CD4-positive, alpha-beta memory T cell (primary cell): ENCODE measurements around the gene CLEC7A. TPM values are rescaled to one million over a fixed set of nuclear protein-coding genes. Genes with fewer than 3 reads are reported as not detected.
A peak's percentile ranks its signal among the peaks of the same experiment; 100 is the strongest.

Experiments used
- CTCF ChIA-PET: fragments of 350-600 bp; sonication (Branson Sonifier 250); formaldehyde crosslinking; loops from one replicate; lab custom pipeline; 2021; ENCODE audit warnings: inconsistent platforms; ENCODE audit not compliant: partially characterized antibody; lab: Charles Lee
- POLR2A ChIA-PET: fragments of 350-600 bp; sonication (Branson Sonifier 250); formaldehyde crosslinking; loops from one replicate; lab custom pipeline; 2021; ENCODE audit not compliant: partially characterized antibody; lab: Charles Lee
- DNase-seq, 5 donors: peaks; one replicate each; pipeline versions ENCODE4 v3.0.0 to v3.0.0-alpha.2; 2020 to 2022; ENCODE audit warnings: mixed read lengths in 1 of 5
- H3K27ac ChIP-seq: one replicate; pipeline ENCODE4 v1.7.0; 2013; ENCODE audit warnings: low read depth, low read length
- H3K27me3 ChIP-seq: 2 replicates; pipeline ENCODE4 v1.7.0; 2013; ENCODE audit warnings: mild to moderate bottlenecking, low read length, moderate library complexity; ENCODE audit not compliant: insufficient read depth
- H3K36me3 ChIP-seq: 2 replicates; pipeline ENCODE4 v1.7.0; 2013; ENCODE audit warnings: mild to moderate bottlenecking, low read length, moderate library complexity; ENCODE audit not compliant: insufficient read depth
- H3K4me1 ChIP-seq: 2 replicates; pipeline ENCODE4 v1.7.0; 2013; ENCODE audit warnings: mild to moderate bottlenecking, low read length, moderate library complexity; ENCODE audit not compliant: insufficient read depth
- H3K4me3 ChIP-seq, 2 donors: one replicate each; pipeline ENCODE4 v1.7.0; 2013; ENCODE audit warnings: low read length in 2 of 2, mild to moderate bottlenecking in 1 of 2
- H3K9me3 ChIP-seq, 2 donors: one replicate each; pipeline ENCODE4 v1.7.0; 2013; ENCODE audit warnings: low read length in 2 of 2, control low read depth in 1 of 2; ENCODE audit not compliant: control insufficient read depth in 1 of 2
- H3K27ac Mint-ChIP-seq, 7 donors: one replicate each; pipeline ENCODE4 v1.8.0; 2020 to 2021; ENCODE audit warnings: mixed read lengths in 7 of 7, mild to moderate bottlenecking in 6 of 7, inconsistent platforms in 3 of 7, moderate library complexity in 3 of 7
- H3K27me3 Mint-ChIP-seq, 2 donors: one replicate each; pipeline ENCODE4 v1.8.0; 2020 to 2021; ENCODE audit warnings: mixed read lengths in 2 of 2
- H3K36me3 Mint-ChIP-seq, 2 donors: one replicate each; pipeline ENCODE4 v1.8.0; 2020 to 2021; ENCODE audit warnings: mixed read lengths in 2 of 2, inconsistent platforms in 1 of 2, mild to moderate bottlenecking in 1 of 2
- H3K4me1 Mint-ChIP-seq, 4 donors: one replicate each; pipeline ENCODE4 v1.8.0; 2020 to 2021; ENCODE audit warnings: mixed read lengths in 4 of 4, mild to moderate bottlenecking in 1 of 4
- H3K4me3 Mint-ChIP-seq, 8 donors: one replicate each; pipeline ENCODE4 v1.8.0; 2020 to 2021; ENCODE audit warnings: mixed read lengths in 8 of 8, mild to moderate bottlenecking in 7 of 8, moderate library complexity in 6 of 8, inconsistent platforms in 3 of 8
- H3K9me3 Mint-ChIP-seq, 8 donors: one replicate each; pipeline ENCODE4 v1.8.0; 2020 to 2021; ENCODE audit warnings: mixed read lengths in 8 of 8, mild to moderate bottlenecking in 5 of 8, inconsistent platforms in 3 of 8, moderate library complexity in 1 of 8
- intact Hi-C: fragments of 100-400 bp; cut with micrococcal nuclease; formaldehyde crosslinking; loops from one replicate; pipeline ENCODE4 v1.15.1; 2023
- polyA plus RNA-seq, 2 donors: library from polyadenylated mRNA; unstranded; fragments of 300-500 nt; fragmentation: Illumina TruSeq; gene quantifications; one replicate each; pipeline ENCODE4 v1.2.3, GENCODE V29; 2021
- total RNA-seq, 2 experiments: library from RNA; stranded (reverse); gene quantifications; one replicate each; pipeline ENCODE4 v1.2.3, GENCODE V29; 2021

Gene CLEC7A
- total and polyA plus RNA-seq, 4 experiments from 2014 or later, result 0.46 to 1.3 (median 0.89) TPM; not detected in 1

DNA sequence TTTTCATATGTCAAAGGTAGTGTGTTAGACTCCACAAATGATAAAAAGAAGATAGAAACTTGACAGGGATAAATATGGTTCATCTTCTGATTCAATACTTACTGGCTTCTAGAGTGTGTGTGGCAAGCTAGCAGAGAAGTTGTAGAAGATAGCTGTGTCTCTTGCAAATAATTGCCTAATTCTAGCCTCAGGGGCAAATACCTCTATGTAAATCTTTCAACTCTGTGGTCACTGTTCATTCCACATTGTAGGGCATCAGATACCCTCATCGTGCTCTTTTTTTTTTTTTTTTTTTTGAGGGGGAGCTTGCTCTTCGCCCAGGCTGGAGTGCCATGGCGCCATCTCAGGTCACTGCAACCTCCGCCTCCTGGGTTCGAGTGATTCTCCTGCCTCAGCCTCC, 40.2 kb upstream of the CLEC7A start:
- ChIA-PET CTCF (interaction anchor here (3.1 kb wide), 1 partner anchor 17 kb away, joined by 12 read pairs; no protein-coding TSS in a partner anchor), POLR2A (no interaction called here)

DNA sequence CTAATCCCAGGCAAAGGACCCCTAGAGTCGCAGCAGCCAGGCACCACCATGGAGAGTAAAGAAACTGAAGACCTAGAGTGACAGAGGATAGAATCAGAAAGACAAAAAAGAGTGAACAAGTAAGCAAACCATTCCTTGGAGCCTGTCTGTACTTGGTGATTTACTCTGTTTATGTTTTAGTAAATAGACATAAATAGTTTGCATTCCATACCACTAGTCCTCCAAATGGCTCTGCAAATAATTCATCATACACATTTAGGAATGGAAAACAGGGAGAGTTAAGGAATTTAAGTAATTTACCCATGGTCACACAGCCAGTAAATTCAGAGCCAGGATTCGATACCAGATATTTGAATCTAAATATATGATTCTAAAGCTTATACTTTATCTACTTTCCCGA, 39.1 kb upstream of the CLEC7A start:
- H3K9me3 ChIP-seq, result no peaks in the 10 kb centered on the region
- H3K27me3 Mint-ChIP-seq, result peaks cover 5 to 7% of the 10 kb centered on the region in 2 donors
- no peaks in the 10 kb centered on the region for H3K4me1 Mint-ChIP-seq
- H3K36me3 Mint-ChIP-seq, result no peaks in the 10 kb centered on the region
- no peaks in the 10 kb centered on the region for H3K27me3 ChIP-seq
- ChIA-PET POLR2A (no interaction called here), CTCF (interaction anchor here (1.8 to 3.1 kb wide), 2 partner anchors 16 to 22 kb away, joined by 4 to 12 read pairs; no protein-coding TSS in a partner anchor)
- no peaks in the 10 kb centered on the region for H3K36me3 ChIP-seq
- H3K27ac ChIP-seq, result no peak overlapping the region
- no peaks in the 10 kb centered on the region for H3K4me1 ChIP-seq
- no peak overlapping the region for H3K27ac Mint-ChIP-seq
- no peak overlapping the region for H3K4me3 ChIP-seq
- H3K9me3 Mint-ChIP-seq, result no peaks in the 10 kb centered on the region
- intact Hi-C loops, result no loop called here
- DNase-seq, result no peak
- H3K4me3 Mint-ChIP-seq, result no peak overlapping the region

More for the DNA sequence above, 40.2 kb upstream of the CLEC7A start:
- Mint-ChIP-seq H3K4me3 (no peak overlapping the region), H3K27me3 (peaks cover 8 to 10% of the 10 kb centered on the region in 2 donors), H3K4me1 (no peaks in the 10 kb centered on the region), H3K27ac (no peak overlapping the region), H3K36me3 (no peaks in the 10 kb centered on the region), H3K9me3 (no peaks in the 10 kb centered on the region)
- no peak for DNase-seq
- Histone ChIP-seq H3K36me3 (no peaks in the 10 kb centered on the region), H3K9me3 (no peaks in the 10 kb centered on the region), H3K27ac (no peak overlapping the region), H3K4me1 (no peaks in the 10 kb centered on the region), H3K27me3 (no peaks in the 10 kb centered on the region), H3K4me3 (no peak overlapping the region)
- intact Hi-C loops, result no loop called here

DNA sequence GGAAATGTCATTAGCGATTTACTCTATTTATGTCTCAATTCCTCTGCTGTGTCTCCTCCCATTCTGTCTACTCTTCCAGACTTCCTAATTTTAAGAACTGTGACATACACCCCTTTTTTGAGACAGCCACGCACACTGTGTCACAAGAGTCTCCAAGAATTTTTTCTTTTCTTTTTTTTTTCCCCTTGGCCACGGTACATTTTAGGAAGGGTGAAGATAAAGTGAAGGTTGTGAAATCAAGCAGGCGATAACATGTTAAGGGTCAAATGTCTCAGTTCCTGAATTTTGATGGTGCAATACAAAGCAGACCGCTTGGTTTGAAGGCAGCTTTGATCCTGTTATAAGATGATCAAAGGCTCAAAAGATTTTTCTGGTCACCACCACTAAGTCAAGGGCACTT, 37.6 kb upstream of the CLEC7A start:
- Histone ChIP-seq H3K27ac (no peak overlapping the region), H3K36me3 (no peaks in the 10 kb centered on the region), H3K4me3 (no peak overlapping the region), H3K9me3 (no peaks in the 10 kb centered on the region), H3K4me1 (no peaks in the 10 kb centered on the region), H3K27me3 (no peaks in the 10 kb centered on the region)
- no peak for DNase-seq
- H3K27ac Mint-ChIP-seq, result no peak overlapping the region
- intact Hi-C loops, result no loop called here
- H3K9me3 Mint-ChIP-seq, result no peaks in the 10 kb centered on the region
- no peak overlapping the region for H3K4me3 Mint-ChIP-seq
- H3K4me1 Mint-ChIP-seq, result no peaks in the 10 kb centered on the region
- H3K27me3 Mint-ChIP-seq, result peaks cover 7 to 8% of the 10 kb centered on the region in 2 donors
- ChIA-PET CTCF (interaction anchor here (1.0 kb wide), 1 partner anchor 10 kb away, joined by 4 read pairs; no protein-coding TSS in a partner anchor), POLR2A (no interaction called here)
- H3K36me3 Mint-ChIP-seq, result no peaks in the 10 kb centered on the region

DNA sequence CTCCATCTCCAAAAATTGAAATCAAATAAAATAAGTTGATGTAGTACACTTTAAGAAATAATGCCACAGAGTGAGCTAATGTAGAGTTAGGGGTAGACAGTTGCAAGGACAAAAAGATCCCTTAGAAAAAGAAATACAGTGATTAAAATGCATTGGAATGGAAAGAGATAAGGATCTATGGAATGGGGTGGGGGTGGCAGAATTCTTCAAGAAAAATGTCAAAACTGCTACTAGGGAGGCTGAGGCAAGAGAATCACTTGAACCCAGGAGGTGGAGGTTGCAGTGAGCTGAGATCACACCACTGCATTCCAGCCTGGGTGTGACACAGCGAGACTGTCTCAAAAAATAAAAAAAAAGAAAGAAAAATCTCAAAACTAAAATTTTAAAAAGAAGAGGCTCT, 35.4 kb upstream of the CLEC7A start:
- H3K4me1 ChIP-seq, result no peaks in the 10 kb centered on the region
- POLR2A ChIA-PET, result no interaction called here
- no peak overlapping the region for H3K27ac ChIP-seq
- no peaks in the 10 kb centered on the region for H3K4me1 Mint-ChIP-seq
- no peaks in the 10 kb centered on the region for H3K9me3 Mint-ChIP-seq
- no peak for DNase-seq
- H3K4me3 ChIP-seq, result no peak overlapping the region
- peak overlapping the region in 1 of 7 donors; percentile 68 for H3K27ac Mint-ChIP-seq
- no peaks in the 10 kb centered on the region for H3K36me3 Mint-ChIP-seq
- H3K9me3 ChIP-seq, result no peaks in the 10 kb centered on the region
- no peaks in the 10 kb centered on the region for H3K27me3 ChIP-seq
- intact Hi-C loops, result no loop called here
- no peak overlapping the region for H3K4me3 Mint-ChIP-seq
- CTCF ChIA-PET, result interaction anchor here (1.5 kb wide), 1 partner anchor 12 kb away, joined by 3 read pairs; no protein-coding TSS in a partner anchor
- no peaks in the 10 kb centered on the region for H3K36me3 ChIP-seq
- peaks cover 2 to 3% of the 10 kb centered on the region in 2 donors for H3K27me3 Mint-ChIP-seq

DNA sequence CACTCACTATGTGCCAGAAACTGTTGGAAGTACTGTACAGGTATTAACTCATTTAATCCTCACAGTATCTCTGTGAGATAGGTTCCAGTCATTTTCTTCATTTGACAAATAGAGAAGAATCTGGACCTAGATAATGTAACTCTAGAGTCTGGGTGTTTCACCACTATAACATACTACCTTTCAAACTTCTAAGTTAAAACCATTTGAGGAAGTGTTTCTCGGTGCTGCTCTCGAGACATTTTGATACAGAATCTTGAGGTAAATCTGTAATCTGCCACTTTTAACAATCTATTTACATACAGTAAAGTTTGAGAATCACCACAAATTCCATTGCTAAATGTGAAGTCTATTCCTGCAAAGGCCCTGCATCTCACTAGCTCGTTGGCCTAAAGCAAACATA, 33.1 kb upstream of the CLEC7A start:
- Histone ChIP-seq H3K27me3 (no peaks in the 10 kb centered on the region), H3K36me3 (no peaks in the 10 kb centered on the region), H3K4me1 (no peaks in the 10 kb centered on the region), H3K4me3 (no peak overlapping the region), H3K9me3 (no peaks in the 10 kb centered on the region), H3K27ac (no peak overlapping the region)
- H3K36me3 Mint-ChIP-seq, result no peaks in the 10 kb centered on the region
- H3K4me1 Mint-ChIP-seq, result no peaks in the 10 kb centered on the region
- peaks cover 0 to 3% of the 10 kb centered on the region in 2 donors for H3K27me3 Mint-ChIP-seq
- ChIA-PET POLR2A (no interaction called here), CTCF (interaction anchor here (1.8 kb wide), 1 partner anchor 10 kb away, joined by 10 read pairs; no protein-coding TSS in a partner anchor)
- no peak overlapping the region for H3K4me3 Mint-ChIP-seq
- intact Hi-C loops, result no loop called here
- H3K27ac Mint-ChIP-seq, result no peak overlapping the region
- DNase-seq, result no peak
- no peaks in the 10 kb centered on the region for H3K9me3 Mint-ChIP-seq

DNA sequence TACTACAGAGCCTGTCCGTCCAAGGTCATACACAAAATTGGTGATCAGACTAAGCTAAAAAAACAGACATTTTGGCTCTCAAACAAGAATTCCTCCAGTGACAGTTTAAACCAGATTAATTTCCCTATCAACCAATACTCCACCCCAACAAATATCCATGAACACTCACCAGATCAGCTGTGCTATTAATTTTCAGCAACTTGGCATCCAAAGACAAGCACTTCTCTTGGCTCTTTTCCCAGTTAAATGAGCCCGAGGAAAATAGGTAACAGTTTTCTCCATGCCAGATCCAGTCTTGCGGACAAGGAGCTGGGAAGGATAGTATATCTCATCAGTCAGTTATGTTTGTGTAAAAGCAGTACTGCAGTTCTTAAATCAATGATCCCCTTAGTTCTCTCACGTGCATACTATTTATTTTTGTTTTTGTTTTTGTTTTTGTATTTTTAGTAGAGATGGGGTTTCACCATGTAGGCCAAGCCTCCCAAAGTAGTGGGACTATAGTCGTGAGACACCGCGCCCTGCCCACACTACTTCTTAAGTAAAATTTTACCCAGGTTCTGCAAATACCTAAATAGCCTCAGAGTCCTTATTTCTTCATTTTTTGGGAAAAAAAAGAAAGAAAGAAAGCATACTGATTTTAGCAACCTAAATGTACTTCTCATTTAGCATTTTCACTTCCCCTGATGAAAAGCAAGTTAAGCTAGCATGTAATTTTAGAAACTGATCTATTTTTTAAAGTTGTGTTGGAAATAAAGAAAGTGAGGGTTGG, 30.8 kb upstream of the CLEC7A start:
- Mint-ChIP-seq H3K36me3 (no peaks in the 10 kb centered on the region), H3K9me3 (no peaks in the 10 kb centered on the region), H3K4me3 (no peak overlapping the region), H3K27ac (no peak overlapping the region), H3K4me1 (no peaks in the 10 kb centered on the region), H3K27me3 (peaks cover 2 to 3% of the 10 kb centered on the region in 2 donors)
- H3K9me3 ChIP-seq, result no peaks in the 10 kb centered on the region
- H3K27me3 ChIP-seq, result no peaks in the 10 kb centered on the region
- DNase-seq, result no peak
- H3K4me3 ChIP-seq, result no peak overlapping the region
- no peak overlapping the region for H3K27ac ChIP-seq
- POLR2A ChIA-PET, result no interaction called here
- CTCF ChIA-PET, result interaction anchor here (0.7 kb wide), 1 partner anchor 22 kb away, joined by 3 read pairs; no protein-coding TSS in a partner anchor
- no peaks in the 10 kb centered on the region for H3K36me3 ChIP-seq
- intact Hi-C loops, result no loop called here
- no peaks in the 10 kb centered on the region for H3K4me1 ChIP-seq

DNA sequence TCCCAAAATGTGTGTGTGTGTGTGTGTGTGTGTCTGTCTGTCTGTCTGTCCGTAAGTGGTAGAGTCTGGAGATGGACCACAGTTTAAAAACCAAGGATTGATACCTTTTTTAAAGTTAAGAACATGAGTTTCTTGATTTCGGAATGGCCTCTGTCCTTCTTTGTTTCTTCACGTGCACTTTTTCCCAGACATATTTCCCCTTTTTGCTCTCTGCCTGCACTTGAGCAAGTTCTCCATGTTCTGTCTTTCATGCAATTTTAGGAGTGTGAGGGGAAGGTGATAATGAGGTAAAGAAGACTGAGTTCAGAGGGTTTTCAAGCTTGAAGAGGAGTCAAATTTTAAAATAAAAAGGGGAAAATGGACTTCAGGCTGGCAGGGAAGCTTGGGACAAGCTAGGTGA, 29.3 kb upstream of the CLEC7A start:
- peaks cover 2 to 4% of the 10 kb centered on the region in 2 donors for H3K27me3 Mint-ChIP-seq
- Histone ChIP-seq H3K4me3 (no peak overlapping the region), H3K27me3 (no peaks in the 10 kb centered on the region), H3K27ac (no peak overlapping the region), H3K4me1 (peaks cover under 1% of the 10 kb centered on the region), H3K9me3 (no peaks in the 10 kb centered on the region), H3K36me3 (no peaks in the 10 kb centered on the region)
- no peak for DNase-seq
- no peak overlapping the region for H3K4me3 Mint-ChIP-seq
- H3K4me1 Mint-ChIP-seq, result no peaks in the 10 kb centered on the region
- peak overlapping the region in 1 of 7 donors; percentile 70 for H3K27ac Mint-ChIP-seq
- ChIA-PET POLR2A (no interaction called here), CTCF (interaction anchor here (0.9 to 1.1 kb wide), 2 partner anchors 14 to 30 kb away, joined by 3 read pairs; no protein-coding TSS in a partner anchor)
- intact Hi-C loops, result no loop called here
- no peaks in the 10 kb centered on the region for H3K36me3 Mint-ChIP-seq
- no peaks in the 10 kb centered on the region for H3K9me3 Mint-ChIP-seq
